Peyer's patch (tissue), 4 donors: ENCODE results near the gene SNTG2.

Experiments
- POLR2A ChIP-seq, 2 donors: fragments of 450-650 bp; IDR thresholded peaks; one replicate each; pipeline ENCODE4 v1.5.1; 2017; ENCODE audit warnings: antibody characterized with exemption in 2 of 2, mild to moderate bottlenecking in 2 of 2, moderate library complexity in 2 of 2
- TF ChIP-seq, protein P1 (sequence below), 6 experiments: fragments of 450-650 bp in 4 of 6; fragments of 200-600 bp in 2 of 6; sonication (generic) in 1 of 6; IDR thresholded peaks; one replicate each; pipeline ENCODE4 v1.5.1; 2017 to 2019; ENCODE audit warnings: antibody characterized with exemption in 6 of 6, mild to moderate bottlenecking in 3 of 6, moderate library complexity in 1 of 6

DNA sequence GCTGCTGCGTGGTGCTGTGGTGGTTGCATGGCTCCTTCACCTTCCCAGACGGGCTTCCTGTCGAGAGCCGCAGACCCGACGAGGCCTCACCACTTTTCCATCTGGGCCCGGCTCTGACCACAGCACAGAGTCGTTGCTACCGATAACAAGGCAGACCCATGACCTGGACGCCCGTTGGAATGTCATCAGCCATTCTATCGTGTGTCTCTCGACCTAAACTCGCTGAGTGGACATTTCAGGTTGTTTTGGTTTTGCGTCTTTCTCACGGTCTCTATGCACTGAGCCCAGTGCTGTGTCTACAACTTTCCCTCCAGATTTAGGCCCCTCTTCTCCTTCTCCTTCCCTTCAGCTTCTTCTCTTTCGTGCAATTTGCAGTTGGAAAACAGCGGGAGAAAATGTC, 257.9 kb downstream of the SNTG2 start:
- TF ChIP-seq, protein P1, sequence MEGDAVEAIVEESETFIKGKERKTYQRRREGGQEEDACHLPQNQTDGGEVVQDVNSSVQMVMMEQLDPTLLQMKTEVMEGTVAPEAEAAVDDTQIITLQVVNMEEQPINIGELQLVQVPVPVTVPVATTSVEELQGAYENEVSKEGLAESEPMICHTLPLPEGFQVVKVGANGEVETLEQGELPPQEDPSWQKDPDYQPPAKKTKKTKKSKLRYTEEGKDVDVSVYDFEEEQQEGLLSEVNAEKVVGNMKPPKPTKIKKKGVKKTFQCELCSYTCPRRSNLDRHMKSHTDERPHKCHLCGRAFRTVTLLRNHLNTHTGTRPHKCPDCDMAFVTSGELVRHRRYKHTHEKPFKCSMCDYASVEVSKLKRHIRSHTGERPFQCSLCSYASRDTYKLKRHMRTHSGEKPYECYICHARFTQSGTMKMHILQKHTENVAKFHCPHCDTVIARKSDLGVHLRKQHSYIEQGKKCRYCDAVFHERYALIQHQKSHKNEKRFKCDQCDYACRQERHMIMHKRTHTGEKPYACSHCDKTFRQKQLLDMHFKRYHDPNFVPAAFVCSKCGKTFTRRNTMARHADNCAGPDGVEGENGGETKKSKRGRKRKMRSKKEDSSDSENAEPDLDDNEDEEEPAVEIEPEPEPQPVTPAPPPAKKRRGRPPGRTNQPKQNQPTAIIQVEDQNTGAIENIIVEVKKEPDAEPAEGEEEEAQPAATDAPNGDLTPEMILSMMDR (IDR thresholded peaks at IDR 0.05) = no peak
- TF ChIP-seq POLR2A (IDR thresholded peaks at IDR 0.05) = no peak
